DOHH2 (cell line): ENCODE results near the gene PHF2.

Source experiments
- CTCF ChIP-seq: fragments of 200-600 bp; sonication (generic); IDR thresholded peaks from one replicate; pipeline ENCODE4 v1.5.1; 2014; ENCODE audit warnings: antibody characterized with exemption, mild to moderate bottlenecking, low read depth, low read length; ENCODE audit not compliant: poor library complexity, severe bottlenecking
- EZH2phosphoT487 ChIP-seq: fragments of 200-600 bp; sonication (generic); IDR thresholded peaks from 2 replicates; pipeline ENCODE4 v1.6.1; 2017; ENCODE audit warnings: borderline replicate concordance, mild to moderate bottlenecking, antibody characterized with exemption, low read length, moderate library complexity, mixed read lengths

GRCh38 chr9:93577078-93577974, 942 bp downstream of the PHF2 start:
- TF ChIP-seq CTCF (no peak), EZH2phosphoT487 (no peak)
